Measurements from ENCODE around the gene PDE11A. TPM values are rescaled to one million over a fixed set of nuclear protein-coding genes. Genes with fewer than 3 reads are reported as not detected.

The PDE11A gene
- total RNA-seq, 1 experiment from 2014 or later = 0.61 TPM

- ATAC-seq (no peak), DNase-seq (ENCODE audit: low read depth, low spot score) (no peak)
- TF ChIP-seq, protein P1, sequence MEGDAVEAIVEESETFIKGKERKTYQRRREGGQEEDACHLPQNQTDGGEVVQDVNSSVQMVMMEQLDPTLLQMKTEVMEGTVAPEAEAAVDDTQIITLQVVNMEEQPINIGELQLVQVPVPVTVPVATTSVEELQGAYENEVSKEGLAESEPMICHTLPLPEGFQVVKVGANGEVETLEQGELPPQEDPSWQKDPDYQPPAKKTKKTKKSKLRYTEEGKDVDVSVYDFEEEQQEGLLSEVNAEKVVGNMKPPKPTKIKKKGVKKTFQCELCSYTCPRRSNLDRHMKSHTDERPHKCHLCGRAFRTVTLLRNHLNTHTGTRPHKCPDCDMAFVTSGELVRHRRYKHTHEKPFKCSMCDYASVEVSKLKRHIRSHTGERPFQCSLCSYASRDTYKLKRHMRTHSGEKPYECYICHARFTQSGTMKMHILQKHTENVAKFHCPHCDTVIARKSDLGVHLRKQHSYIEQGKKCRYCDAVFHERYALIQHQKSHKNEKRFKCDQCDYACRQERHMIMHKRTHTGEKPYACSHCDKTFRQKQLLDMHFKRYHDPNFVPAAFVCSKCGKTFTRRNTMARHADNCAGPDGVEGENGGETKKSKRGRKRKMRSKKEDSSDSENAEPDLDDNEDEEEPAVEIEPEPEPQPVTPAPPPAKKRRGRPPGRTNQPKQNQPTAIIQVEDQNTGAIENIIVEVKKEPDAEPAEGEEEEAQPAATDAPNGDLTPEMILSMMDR (IDR thresholded peaks at IDR 0.05 in 2 of 3, conservative IDR thresholded peaks at IDR 0.05 in 1 of 3; ENCODE audit: borderline replicate concordance in 1 of 3, insufficient read depth in 1 of 3, low read depth in 2 of 3, low read length in 2 of 3) = no peak
- TF ChIP-seq ELF1 (IDR thresholded peaks at IDR 0.05; ENCODE audit: borderline replicate concordance, low read depth) (no peak), POLR2AphosphoS5 (IDR thresholded peaks at IDR 0.05; ENCODE audit: low read depth, low read length) (no peak)
- intact Hi-C loops (cut with micrococcal nuclease) = no loop called here
- no TSS peak for BruUV-seq (replicated peaks)
- Histone ChIP-seq H3K9me3 (ENCODE audit: control insufficient read depth in 1 of 2, insufficient read depth in 1 of 2, low read depth in 1 of 2, low read length in 2 of 2) (no peaks in the 10 kb centered on the region), H2AFZ (ENCODE audit: low read depth, low read length, poor library complexity, severe bottlenecking) (no peak overlapping the region), H3K9ac (ENCODE audit: low read length) (no peak overlapping the region), H3K27ac (ENCODE audit: low read depth, low read length) (no peak overlapping the region), H3K4me1 (ENCODE audit: control insufficient read depth in 1 of 2, insufficient read depth in 2 of 2, low read length in 2 of 2) (no peaks in the 10 kb centered on the region), H3K4me3 (replicated peaks in 1 of 2; ENCODE audit: low read depth in 1 of 2, low read length in 2 of 2) (no peak overlapping the region), H3K79me2 (ENCODE audit: insufficient read depth, low read length) (no peaks in the 10 kb centered on the region), H3K9me2 (ENCODE audit: insufficient read depth) (no peaks in the 10 kb centered on the region), H4K20me1 (ENCODE audit: insufficient read depth) (no peaks in the 10 kb centered on the region), H3K27me3 (ENCODE audit: insufficient read depth, low read length) (peaks cover 12% of the 10 kb centered on the region), H3K36me3 (ENCODE audit: control insufficient read depth in 1 of 2, insufficient read depth in 2 of 2, low read length in 2 of 2) (no peaks in the 10 kb centered on the region), H3K4me2 (ENCODE audit: low read length) (no peak overlapping the region)
- POLR2A ChIA-PET = no interaction called here
- CTCF ChIA-PET = no interaction called here
- RAD21 ChIA-PET (ENCODE audit: low non-redundant PET in 1 of 2, low total read pairs in 2 of 2, uncharacterized antibody in 2 of 2, unreplicated experiment in 2 of 2) = no interaction called here
Measured at GRCh38 chr2:177675350-177675821, 397.2 kb downstream of the PDE11A start.

GRCh38 chr2:177673602-177674595 is 398.7 kb downstream of the PDE11A start:
- Histone ChIP-seq H3K79me2 (ENCODE audit: insufficient read depth, low read length) (no peaks in the 10 kb centered on the region), H3K4me1 (ENCODE audit: control insufficient read depth in 1 of 2, insufficient read depth in 2 of 2, low read length in 2 of 2) (no peaks in the 10 kb centered on the region), H3K4me3 (replicated peaks in 1 of 2; ENCODE audit: low read depth in 1 of 2, low read length in 2 of 2) (no peak overlapping the region), H3K36me3 (ENCODE audit: control insufficient read depth in 1 of 2, insufficient read depth in 2 of 2, low read length in 2 of 2) (no peaks in the 10 kb centered on the region), H3K27ac (ENCODE audit: low read depth, low read length) (no peak overlapping the region), H3K9me3 (ENCODE audit: control insufficient read depth in 1 of 2, insufficient read depth in 1 of 2, low read depth in 1 of 2, low read length in 2 of 2) (no peaks in the 10 kb centered on the region), H4K20me1 (ENCODE audit: insufficient read depth) (no peaks in the 10 kb centered on the region), H3K9me2 (ENCODE audit: insufficient read depth) (no peaks in the 10 kb centered on the region), H3K4me2 (ENCODE audit: low read length) (no peak overlapping the region), H2AFZ (ENCODE audit: low read depth, low read length, poor library complexity, severe bottlenecking) (no peak overlapping the region), H3K27me3 (ENCODE audit: insufficient read depth, low read length) (peaks cover 12% of the 10 kb centered on the region), H3K9ac (ENCODE audit: low read length) (no peak overlapping the region)
- ATAC-seq (peak; percentile 78), DNase-seq (ENCODE audit: low read depth, low spot score) (no peak)
- ChIA-PET CTCF (no interaction called here), POLR2A (no interaction called here), RAD21 (ENCODE audit: low non-redundant PET in 1 of 2, low total read pairs in 2 of 2, uncharacterized antibody in 2 of 2, unreplicated experiment in 2 of 2) (no interaction called here)
- intact Hi-C loops (cut with micrococcal nuclease) = no loop called here
- TF ChIP-seq EZH2phosphoT487 (IDR thresholded peaks at IDR 0.05; ENCODE audit: borderline replicate concordance) = no peak
- TF ChIP-seq, protein P1 (IDR thresholded peaks at IDR 0.05 in 2 of 3, conservative IDR thresholded peaks at IDR 0.05 in 1 of 3; ENCODE audit: borderline replicate concordance in 1 of 3, insufficient read depth in 1 of 3, low read depth in 2 of 3, low read length in 2 of 3) = peak in 2 of 3 experiments; percentile 37 to 43; a peak in 3 of 6 replicates
- no TSS peak for BruUV-seq (replicated peaks)
